ENCODE measurements around the gene OPN4. TPM values are rescaled to one million over a fixed set of nuclear protein-coding genes. Genes with fewer than 3 reads are reported as not detected.

Gene OPN4
- total RNA-seq, 1 experiment from 2014 or later = not detected

DNA sequence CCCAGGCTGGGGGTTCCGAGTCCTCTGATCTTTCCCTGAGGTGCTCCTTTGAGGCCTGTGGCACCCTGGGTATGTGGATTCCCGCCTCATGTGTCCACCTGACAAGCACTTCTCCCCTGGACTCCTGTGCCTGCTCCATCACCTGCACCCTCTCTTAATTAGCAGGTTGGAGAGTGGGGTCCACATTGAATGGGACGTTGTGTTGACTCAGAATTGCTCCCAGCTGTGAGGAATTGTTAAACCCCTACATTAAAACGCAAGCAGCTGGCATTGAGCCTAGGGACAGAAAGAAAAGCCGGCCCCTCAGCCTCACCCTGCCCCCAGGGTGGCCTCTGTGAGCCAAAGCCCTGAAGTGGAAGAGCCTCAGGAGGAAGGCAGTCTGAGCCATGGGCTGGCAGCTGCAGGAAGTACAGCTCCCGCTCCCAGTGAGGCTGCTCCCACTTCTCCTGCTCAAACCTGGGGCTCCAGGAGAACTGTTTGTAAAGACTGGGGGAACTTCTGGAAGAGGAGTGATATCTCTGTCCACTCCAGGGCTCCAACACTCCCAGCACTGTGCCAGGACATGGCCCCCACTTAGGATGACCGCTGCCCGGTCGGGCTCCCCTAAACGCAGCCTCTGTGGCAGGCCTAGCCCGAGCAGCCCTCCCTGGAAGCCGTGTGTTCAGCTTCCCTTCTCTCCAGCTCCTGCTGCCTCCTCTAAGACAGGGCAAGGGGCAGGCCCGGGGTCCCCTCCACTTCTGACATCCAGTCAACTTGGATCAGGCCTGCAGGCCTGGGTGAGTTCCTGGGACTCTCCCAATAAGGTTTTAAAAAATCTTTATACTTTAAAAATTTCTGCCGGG lies 1.8 kb upstream of the OPN4 start:
- no peaks in the 10 kb centered on the region for H3K79me2 ChIP-seq (ENCODE audit: low read length)
- H3K4me3 ChIP-seq (ENCODE audit: low read length) = no peak overlapping the region
- ChIA-PET CTCF (no interaction called here), POLR2A (ENCODE audit: unreplicated experiment) (no interaction called here)
- no peak overlapping the region for H3K4me2 ChIP-seq (ENCODE audit: low read length)
- no peak for ATAC-seq
- no peak overlapping the region for H3K27ac ChIP-seq (ENCODE audit: low read length)
- no peak overlapping the region for H3K9ac ChIP-seq (ENCODE audit: low read length)
- no peaks in the 10 kb centered on the region for H3K27me3 ChIP-seq (ENCODE audit: low read length)
- BruUV-seq (replicated peaks) = no TSS peak
- intact Hi-C loops (cut with micrococcal nuclease) = no loop called here
- DNase-seq = no peak
- no peaks in the 10 kb centered on the region for H3K36me3 ChIP-seq (ENCODE audit: low read depth, low read length)
- H2AFZ ChIP-seq (ENCODE audit: low read length) = no peak overlapping the region
- H3K4me1 ChIP-seq (ENCODE audit: insufficient read depth, low read length) = peaks cover 25% of the 10 kb centered on the region
- TF ChIP-seq EZH2 (IDR thresholded peaks at IDR 0.05; ENCODE audit: low read length, unreplicated experiment) (no peak), CTCF (conservative IDR thresholded peaks at IDR 0.05; ENCODE audit: low read depth, low read length) (no peak), EZH2phosphoT487 (IDR thresholded peaks at IDR 0.05; ENCODE audit: borderline replicate concordance, low read length) (no peak)
- H3K9me3 ChIP-seq (ENCODE audit: low read length) = no peaks in the 10 kb centered on the region
- H3F3A ChIP-seq (ENCODE audit: low read length, unreplicated experiment) = no peaks in the 10 kb centered on the region
- no peaks in the 10 kb centered on the region for H4K20me1 ChIP-seq (ENCODE audit: low read length)
- no peaks in the 10 kb centered on the region for H3K9me2 ChIP-seq (replicated peaks; ENCODE audit: low read length)

GRCh38 chr10:86653379-86653778 lies 968 bp upstream of the OPN4 start:
- H3K4me1 ChIP-seq (ENCODE audit: insufficient read depth, low read length) = peaks cover 17% of the 10 kb centered on the region
- intact Hi-C loops (cut with micrococcal nuclease) = no loop called here
- no peak overlapping the region for H3K4me2 ChIP-seq (ENCODE audit: low read length)
- H3K9me3 ChIP-seq (ENCODE audit: low read length) = no peaks in the 10 kb centered on the region
- ATAC-seq (no peak), DNase-seq (no peak)
- TF ChIP-seq EZH2 (IDR thresholded peaks at IDR 0.05; ENCODE audit: low read length, unreplicated experiment) (no peak), EZH2phosphoT487 (IDR thresholded peaks at IDR 0.05; ENCODE audit: borderline replicate concordance, low read length) (no peak), CTCF (conservative IDR thresholded peaks at IDR 0.05; ENCODE audit: low read depth, low read length) (no peak)
- no peaks in the 10 kb centered on the region for H3K9me2 ChIP-seq (replicated peaks; ENCODE audit: low read length)
- no peaks in the 10 kb centered on the region for H3K79me2 ChIP-seq (ENCODE audit: low read length)
- H3F3A ChIP-seq (ENCODE audit: low read length, unreplicated experiment) = no peaks in the 10 kb centered on the region
- no peaks in the 10 kb centered on the region for H4K20me1 ChIP-seq (ENCODE audit: low read length)
- H3K4me3 ChIP-seq (ENCODE audit: low read length) = no peak overlapping the region
- no peak overlapping the region for H3K27ac ChIP-seq (ENCODE audit: low read length)
- H2AFZ ChIP-seq (ENCODE audit: low read length) = no peak overlapping the region
- POLR2A ChIA-PET (ENCODE audit: unreplicated experiment) = no interaction called here
- no peaks in the 10 kb centered on the region for H3K36me3 ChIP-seq (ENCODE audit: low read depth, low read length)
- BruUV-seq (replicated peaks) = no TSS peak
- no peaks in the 10 kb centered on the region for H3K27me3 ChIP-seq (ENCODE audit: low read length)
- CTCF ChIA-PET = no interaction called here
- H3K9ac ChIP-seq (ENCODE audit: low read length) = no peak overlapping the region

GRCh38 chr10:86653987-86654386 lies 360 bp upstream of the OPN4 start:
- H3K4me1 ChIP-seq (ENCODE audit: insufficient read depth, low read length) = peaks cover 11% of the 10 kb centered on the region
- H4K20me1 ChIP-seq (ENCODE audit: low read length) = no peaks in the 10 kb centered on the region
- no peak overlapping the region for H3K4me2 ChIP-seq (ENCODE audit: low read length)
- DNase-seq = no peak
- H3K9me2 ChIP-seq (replicated peaks; ENCODE audit: low read length) = no peaks in the 10 kb centered on the region
- no peak overlapping the region for H3K9ac ChIP-seq (ENCODE audit: low read length)
- H3K9me3 ChIP-seq (ENCODE audit: low read length) = no peaks in the 10 kb centered on the region
- no peak overlapping the region for H3K4me3 ChIP-seq (ENCODE audit: low read length)
- H3F3A ChIP-seq (ENCODE audit: low read length, unreplicated experiment) = no peaks in the 10 kb centered on the region
- CTCF ChIA-PET = no interaction called here
- TF ChIP-seq EZH2 (IDR thresholded peaks at IDR 0.05; ENCODE audit: low read length, unreplicated experiment) = no peak
- TF ChIP-seq CTCF (conservative IDR thresholded peaks at IDR 0.05; ENCODE audit: low read depth, low read length) = no peak
- no peak for TF ChIP-seq EZH2phosphoT487 (IDR thresholded peaks at IDR 0.05; ENCODE audit: borderline replicate concordance, low read length)
- intact Hi-C loops (cut with micrococcal nuclease) = no loop called here
- POLR2A ChIA-PET (ENCODE audit: unreplicated experiment) = no interaction called here
- BruUV-seq (replicated peaks) = no TSS peak
- no peaks in the 10 kb centered on the region for H3K27me3 ChIP-seq (ENCODE audit: low read length)
- no peaks in the 10 kb centered on the region for H3K79me2 ChIP-seq (ENCODE audit: low read length)
- no peak overlapping the region for H2AFZ ChIP-seq (ENCODE audit: low read length)
- no peaks in the 10 kb centered on the region for H3K36me3 ChIP-seq (ENCODE audit: low read depth, low read length)
- no peak overlapping the region for H3K27ac ChIP-seq (ENCODE audit: low read length)
- no peak for ATAC-seq

Measured in PC-3 (cell line).